ENCODE measurements around the gene GLIPR1L1. TPM values are rescaled to one million over a fixed set of nuclear protein-coding genes. Genes with fewer than 3 reads are reported as not detected.

Gene GLIPR1L1
- total and polyA plus RNA-seq, 2 of the 4 experiments (the other 2 are of a cell fraction): not detected

DNA sequence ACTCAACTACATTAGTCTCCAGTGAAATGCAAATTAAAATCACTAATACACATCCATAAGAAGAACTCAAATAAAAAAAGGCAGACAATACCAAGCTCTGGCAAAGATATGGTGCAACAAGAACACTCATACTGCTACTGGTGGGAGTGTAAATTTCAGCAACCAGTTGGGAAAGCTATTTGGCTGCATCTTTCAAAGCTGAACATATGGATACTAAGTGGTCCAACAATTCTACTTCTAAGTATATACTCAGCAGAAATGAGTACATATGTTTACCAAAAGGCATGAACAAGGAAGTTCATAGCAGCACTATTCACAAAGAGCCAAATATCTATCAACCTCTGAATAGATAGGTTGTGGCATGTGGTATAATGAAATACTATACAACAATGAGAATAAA is 31.7 kb upstream of the GLIPR1L1 start:
- no peak for ATAC-seq (ENCODE audit: low read depth)
- intact Hi-C loops (cut with micrococcal nuclease) (no loop called here), dilution Hi-C loops (cut with HindIII; ENCODE audit: low sequenced_read_pairs, unreplicated experiment) (no loop called here)

More for the DNA sequence above, 31.7 kb upstream of the GLIPR1L1 start:
- Histone ChIP-seq H2AK5ac (ENCODE audit: low read depth, low read length) (no peak overlapping the region), H4K8ac (ENCODE audit: low read depth in 2 of 2, low read length in 2 of 2) (no peak overlapping the region), H4K5ac (ENCODE audit: low read depth, low read length) (no peak overlapping the region), H3K4me1 (ENCODE audit: control insufficient read depth, insufficient read depth, low read length) (no peaks in the 10 kb centered on the region), H3K9me1 (ENCODE audit: insufficient read depth, low read length) (no peaks in the 10 kb centered on the region), H2BK5ac (ENCODE audit: low read depth, low read length, poor library complexity, severe bottlenecking) (no peak overlapping the region), H3K4me3 (ENCODE audit: insufficient read depth, low read depth, low read length) (no peak overlapping the region), H3K56ac (ENCODE audit: extremely low read depth, insufficient read depth, low read length) (no peak overlapping the region), H3K9ac (ENCODE audit: low read depth, low read length) (no peak overlapping the region), H3K18ac (ENCODE audit: low read depth, low read length) (no peak overlapping the region), H2BK15ac (ENCODE audit: low read depth, low read length) (no peak overlapping the region), H3K4me2 (ENCODE audit: low read depth, low read length) (no peak overlapping the region), H3K79me1 (ENCODE audit: low read depth in 1 of 2, low read length in 2 of 2) (no peaks in the 10 kb centered on the region), H2BK20ac (ENCODE audit: low read depth, low read length) (no peak overlapping the region), H3K36me3 (ENCODE audit: control insufficient read depth, insufficient read depth, low read length) (no peaks in the 10 kb centered on the region), H3K27me3 (ENCODE audit: control insufficient read depth, insufficient read depth, low read length) (no peaks in the 10 kb centered on the region), H2AFZ (replicated peaks; ENCODE audit: low read length, poor library complexity) (no peak overlapping the region), H4K20me1 (ENCODE audit: insufficient read depth, low read length) (no peaks in the 10 kb centered on the region), H3K4ac (ENCODE audit: low read depth, low read length) (no peak overlapping the region), H2AK9ac (replicated peaks; ENCODE audit: low read depth, low read length, poor library complexity) (no peak overlapping the region), H2BK120ac (ENCODE audit: low read depth, low read length) (no peak overlapping the region), H3K9me3 (ENCODE audit: control insufficient read depth, insufficient read depth, low read length) (no peaks in the 10 kb centered on the region), H3K23ac (ENCODE audit: low read depth, low read length) (no peak overlapping the region), H3K14ac (replicated peaks; ENCODE audit: low read depth, low read length) (no peak overlapping the region), H3K27ac (ENCODE audit: insufficient read depth, low read length) (no peak overlapping the region), H4K91ac (ENCODE audit: insufficient read depth, low read depth, low read length) (no peak overlapping the region)
- DNase-seq: no peak
- BruUV-seq (replicated peaks): no TSS peak
- TF ChIP-seq RAD21 (IDR thresholded peaks at IDR 0.05; ENCODE audit: low read length) (no peak), NFE2L2 (IDR thresholded peaks at IDR 0.05; ENCODE audit: low read depth, low read length) (no peak), CHD1 (IDR thresholded peaks at IDR 0.05; ENCODE audit: low read depth, low read length) (no peak)
- TF ChIP-seq, protein P1, sequence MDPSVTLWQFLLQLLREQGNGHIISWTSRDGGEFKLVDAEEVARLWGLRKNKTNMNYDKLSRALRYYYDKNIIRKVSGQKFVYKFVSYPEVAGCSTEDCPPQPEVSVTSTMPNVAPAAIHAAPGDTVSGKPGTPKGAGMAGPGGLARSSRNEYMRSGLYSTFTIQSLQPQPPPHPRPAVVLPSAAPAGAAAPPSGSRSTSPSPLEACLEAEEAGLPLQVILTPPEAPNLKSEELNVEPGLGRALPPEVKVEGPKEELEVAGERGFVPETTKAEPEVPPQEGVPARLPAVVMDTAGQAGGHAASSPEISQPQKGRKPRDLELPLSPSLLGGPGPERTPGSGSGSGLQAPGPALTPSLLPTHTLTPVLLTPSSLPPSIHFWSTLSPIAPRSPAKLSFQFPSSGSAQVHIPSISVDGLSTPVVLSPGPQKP (IDR thresholded peaks at IDR 0.05; ENCODE audit: borderline replicate concordance, low read depth, low read length): no peak
- POLR2A ChIA-PET (ENCODE audit: unreplicated experiment): no interaction called here
- CTCF ChIA-PET: no interaction called here
- in situ Hi-C loops (cut with MboI; ENCODE audit: low sequenced_read_pairs): no loop called here
